22Rv1 (cell line): ENCODE data around the gene OSER1.
A peak's percentile ranks its signal among the peaks of the same experiment; 100 is the strongest.

Experiments
- ZFX ChIP-seq: fragments of 450-650 bp; IDR thresholded peaks from 2 replicates; pipeline ENCODE4 v1.6.1; 2017; ENCODE audit warnings: antibody characterized with exemption, borderline replicate concordance
- TF ChIP-seq, protein P1 (sequence below): fragments of 450-650 bp; IDR thresholded peaks from 2 replicates; pipeline ENCODE4 v1.5.1; 2017; ENCODE audit warnings: mild to moderate bottlenecking

GRCh38 chr20:44217342-44218092 is 6.9 kb upstream of the OSER1 start:
- TF ChIP-seq, protein P1, sequence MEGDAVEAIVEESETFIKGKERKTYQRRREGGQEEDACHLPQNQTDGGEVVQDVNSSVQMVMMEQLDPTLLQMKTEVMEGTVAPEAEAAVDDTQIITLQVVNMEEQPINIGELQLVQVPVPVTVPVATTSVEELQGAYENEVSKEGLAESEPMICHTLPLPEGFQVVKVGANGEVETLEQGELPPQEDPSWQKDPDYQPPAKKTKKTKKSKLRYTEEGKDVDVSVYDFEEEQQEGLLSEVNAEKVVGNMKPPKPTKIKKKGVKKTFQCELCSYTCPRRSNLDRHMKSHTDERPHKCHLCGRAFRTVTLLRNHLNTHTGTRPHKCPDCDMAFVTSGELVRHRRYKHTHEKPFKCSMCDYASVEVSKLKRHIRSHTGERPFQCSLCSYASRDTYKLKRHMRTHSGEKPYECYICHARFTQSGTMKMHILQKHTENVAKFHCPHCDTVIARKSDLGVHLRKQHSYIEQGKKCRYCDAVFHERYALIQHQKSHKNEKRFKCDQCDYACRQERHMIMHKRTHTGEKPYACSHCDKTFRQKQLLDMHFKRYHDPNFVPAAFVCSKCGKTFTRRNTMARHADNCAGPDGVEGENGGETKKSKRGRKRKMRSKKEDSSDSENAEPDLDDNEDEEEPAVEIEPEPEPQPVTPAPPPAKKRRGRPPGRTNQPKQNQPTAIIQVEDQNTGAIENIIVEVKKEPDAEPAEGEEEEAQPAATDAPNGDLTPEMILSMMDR, result peak; percentile 97
- no peak for TF ChIP-seq ZFX
